ENCODE data around the gene PRKCD.

DNA sequence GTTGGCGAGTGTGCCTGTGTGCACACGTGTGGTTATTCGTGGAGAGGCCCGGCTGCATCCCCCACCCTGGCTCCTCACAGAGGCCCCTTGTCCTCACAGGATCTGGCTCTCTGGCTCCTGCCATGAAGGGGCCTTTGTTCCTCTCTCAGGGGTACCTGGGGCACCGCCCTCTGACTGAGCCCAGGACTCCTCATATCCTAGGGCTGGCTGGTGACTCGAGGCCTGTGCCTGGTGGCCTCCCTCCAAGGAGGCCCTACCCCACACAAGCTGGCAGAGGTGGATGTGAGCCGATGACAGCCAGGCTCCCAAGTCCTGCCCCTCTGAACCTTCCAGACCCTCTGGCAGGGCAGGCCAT lies 10.0 kb downstream of the PRKCD start:
- TF ChIP-seq, protein P1, sequence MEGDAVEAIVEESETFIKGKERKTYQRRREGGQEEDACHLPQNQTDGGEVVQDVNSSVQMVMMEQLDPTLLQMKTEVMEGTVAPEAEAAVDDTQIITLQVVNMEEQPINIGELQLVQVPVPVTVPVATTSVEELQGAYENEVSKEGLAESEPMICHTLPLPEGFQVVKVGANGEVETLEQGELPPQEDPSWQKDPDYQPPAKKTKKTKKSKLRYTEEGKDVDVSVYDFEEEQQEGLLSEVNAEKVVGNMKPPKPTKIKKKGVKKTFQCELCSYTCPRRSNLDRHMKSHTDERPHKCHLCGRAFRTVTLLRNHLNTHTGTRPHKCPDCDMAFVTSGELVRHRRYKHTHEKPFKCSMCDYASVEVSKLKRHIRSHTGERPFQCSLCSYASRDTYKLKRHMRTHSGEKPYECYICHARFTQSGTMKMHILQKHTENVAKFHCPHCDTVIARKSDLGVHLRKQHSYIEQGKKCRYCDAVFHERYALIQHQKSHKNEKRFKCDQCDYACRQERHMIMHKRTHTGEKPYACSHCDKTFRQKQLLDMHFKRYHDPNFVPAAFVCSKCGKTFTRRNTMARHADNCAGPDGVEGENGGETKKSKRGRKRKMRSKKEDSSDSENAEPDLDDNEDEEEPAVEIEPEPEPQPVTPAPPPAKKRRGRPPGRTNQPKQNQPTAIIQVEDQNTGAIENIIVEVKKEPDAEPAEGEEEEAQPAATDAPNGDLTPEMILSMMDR (IDR thresholded peaks at IDR 0.05), result no peak
- TF ChIP-seq POLR2A (IDR thresholded peaks at IDR 0.05), result no peak

All from Peyer's patch (tissue), 4 donors.